ENCODE data around the gene ARHGAP27. TPM values are rescaled to one million over a fixed set of nuclear protein-coding genes. Genes with fewer than 3 reads are reported as not detected.

ARHGAP27 gene
- total and polyA plus RNA-seq, 2 donors: 23.1 to 73.8 TPM

DNA sequence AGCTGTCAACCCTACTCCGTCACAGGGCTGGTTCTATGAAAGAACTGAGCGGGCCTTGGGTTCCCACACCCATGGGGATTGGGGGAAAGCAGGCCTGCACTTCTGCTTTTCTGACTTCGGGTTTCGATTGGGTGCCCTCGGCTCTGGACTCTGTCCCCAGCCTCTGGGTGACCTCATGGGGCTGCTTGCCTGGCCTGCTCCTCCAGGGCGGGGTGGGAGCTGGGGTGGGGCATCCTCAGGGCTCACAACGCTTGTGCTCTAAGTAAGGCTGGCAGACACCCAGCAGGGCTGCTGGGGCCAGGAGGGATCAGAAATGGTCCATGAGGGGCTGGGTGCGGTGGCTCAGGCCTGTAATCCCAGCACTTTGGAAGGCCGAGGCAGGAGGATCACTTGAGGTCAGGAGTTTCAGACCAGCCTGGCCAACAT, 19.2 kb downstream of the ARHGAP27 start:
- no peak for DNase-seq (ENCODE audit: low read depth in 6 of 9, low spot score in 9 of 9)
- H3K4me1 ChIP-seq (ENCODE audit: control insufficient read depth in 2 of 2, insufficient read depth in 2 of 2, low read length in 2 of 2): peaks cover 27 to 50% of the 10 kb centered on the region in 2 donors
- H3K4me3 ChIP-seq (ENCODE audit: low read length in 2 of 2): no peak overlapping the region
- H3K27me3 ChIP-seq (ENCODE audit: control insufficient read depth in 2 of 2, insufficient read depth in 1 of 2, low read length in 1 of 2): no peaks in the 10 kb centered on the region
- 87% methylated on average over 9 of the region's 9 CpGs for WGBS
- H3K9me3 ChIP-seq (ENCODE audit: control insufficient read depth in 2 of 2, insufficient read depth in 1 of 2, low read length in 1 of 2): no peaks in the 10 kb centered on the region
- H3K36me3 ChIP-seq (ENCODE audit: control insufficient read depth in 2 of 2, insufficient read depth in 2 of 2, low read length in 1 of 2): no peaks in the 10 kb centered on the region
- no peak overlapping the region for H3K27ac ChIP-seq (ENCODE audit: low read depth in 1 of 2, low read length in 1 of 2)

- H3K9me3 ChIP-seq (ENCODE audit: control insufficient read depth in 2 of 2, insufficient read depth in 1 of 2, low read length in 1 of 2): no peaks in the 10 kb centered on the region
- no peaks in the 10 kb centered on the region for H3K27me3 ChIP-seq (ENCODE audit: control insufficient read depth in 2 of 2, insufficient read depth in 1 of 2, low read length in 1 of 2)
- H3K4me1 ChIP-seq (ENCODE audit: control insufficient read depth in 2 of 2, insufficient read depth in 2 of 2, low read length in 2 of 2): peaks cover 36 to 68% of the 10 kb centered on the region in 2 donors
- no peak for DNase-seq (ENCODE audit: low read depth in 6 of 9, low spot score in 9 of 9)
- peak overlapping the region in 1 of 2 donors; percentile 44 for H3K27ac ChIP-seq (ENCODE audit: low read depth in 1 of 2, low read length in 1 of 2)
- peaks cover 0 to 5% of the 10 kb centered on the region in 2 donors for H3K36me3 ChIP-seq (ENCODE audit: control insufficient read depth in 2 of 2, insufficient read depth in 2 of 2, low read length in 1 of 2)
- 98% methylated on average over 5 of the region's 5 CpGs for WGBS
- H3K4me3 ChIP-seq (ENCODE audit: low read length in 2 of 2): no peak overlapping the region
Observed at GRCh38 chr17:45411348-45412105, 21.1 kb downstream of the ARHGAP27 start.

DNA sequence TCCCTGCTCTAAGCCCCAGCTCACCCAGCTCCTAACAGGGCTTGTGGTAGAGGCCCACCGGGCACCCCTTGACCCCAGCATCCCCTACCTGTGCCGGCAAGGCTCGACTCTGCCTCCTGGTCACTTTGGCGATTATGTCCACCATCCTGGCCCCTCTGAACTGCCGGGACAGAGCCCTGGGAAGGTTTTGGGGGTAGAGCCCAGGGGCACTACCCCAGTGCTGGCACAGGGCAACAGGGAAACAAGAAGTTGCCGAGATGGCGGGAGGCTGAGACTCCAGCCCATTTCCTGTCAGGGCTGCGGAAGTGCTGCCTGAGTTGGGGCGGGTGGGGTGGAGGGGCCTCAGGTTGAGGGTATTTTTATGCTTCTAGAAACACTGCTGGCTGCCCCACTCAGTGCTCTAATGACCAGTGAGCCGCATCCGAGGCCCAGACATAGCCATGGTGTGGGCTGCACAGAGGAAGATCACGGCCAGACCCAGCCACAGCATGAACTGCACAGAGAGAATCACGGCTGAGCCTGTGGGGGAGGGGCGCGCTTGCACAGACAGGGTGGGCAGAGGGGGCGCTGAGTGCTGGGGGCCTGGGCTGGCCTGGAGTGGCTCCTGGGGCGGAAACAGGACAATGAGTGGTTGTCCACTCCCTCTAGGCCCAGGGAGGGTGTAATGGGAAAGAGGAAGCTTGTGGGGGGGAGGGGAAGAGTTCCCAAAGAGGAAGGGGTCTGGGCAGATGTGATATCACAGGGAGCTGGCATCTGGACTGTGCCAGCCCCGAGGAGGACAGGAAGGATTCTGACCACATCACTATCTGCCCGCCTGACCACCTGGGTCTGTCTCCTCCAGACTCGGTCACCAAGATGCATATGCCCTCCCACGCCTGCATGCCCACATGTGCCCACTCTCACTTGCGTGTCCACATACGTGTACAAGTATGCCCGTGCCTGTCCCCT, 22.3 kb downstream of the ARHGAP27 start:
- peaks cover 8 to 12% of the 10 kb centered on the region in 2 donors for H3K36me3 ChIP-seq (ENCODE audit: control insufficient read depth in 2 of 2, insufficient read depth in 2 of 2, low read length in 1 of 2)
- peaks cover 0 to 2% of the 10 kb centered on the region in 2 donors for H3K9me3 ChIP-seq (ENCODE audit: control insufficient read depth in 2 of 2, insufficient read depth in 1 of 2, low read length in 1 of 2)
- peak overlapping the region; percentile 89 to 97 for H3K27ac ChIP-seq (ENCODE audit: low read depth in 1 of 2, low read length in 1 of 2)
- H3K27me3 ChIP-seq (ENCODE audit: control insufficient read depth in 2 of 2, insufficient read depth in 1 of 2, low read length in 1 of 2): no peaks in the 10 kb centered on the region
- peaks cover 36 to 68% of the 10 kb centered on the region in 2 donors for H3K4me1 ChIP-seq (ENCODE audit: control insufficient read depth in 2 of 2, insufficient read depth in 2 of 2, low read length in 2 of 2)
- 25% methylated on average over 24 of the region's 24 CpGs for WGBS
- peak overlapping the region; percentile 72 to 79 for H3K4me3 ChIP-seq (ENCODE audit: low read length in 2 of 2)
- DNase-seq (ENCODE audit: low read depth in 6 of 9, low spot score in 9 of 9): peak in 3 of 9 donors; percentile 57 to 81 (median 66)

DNA sequence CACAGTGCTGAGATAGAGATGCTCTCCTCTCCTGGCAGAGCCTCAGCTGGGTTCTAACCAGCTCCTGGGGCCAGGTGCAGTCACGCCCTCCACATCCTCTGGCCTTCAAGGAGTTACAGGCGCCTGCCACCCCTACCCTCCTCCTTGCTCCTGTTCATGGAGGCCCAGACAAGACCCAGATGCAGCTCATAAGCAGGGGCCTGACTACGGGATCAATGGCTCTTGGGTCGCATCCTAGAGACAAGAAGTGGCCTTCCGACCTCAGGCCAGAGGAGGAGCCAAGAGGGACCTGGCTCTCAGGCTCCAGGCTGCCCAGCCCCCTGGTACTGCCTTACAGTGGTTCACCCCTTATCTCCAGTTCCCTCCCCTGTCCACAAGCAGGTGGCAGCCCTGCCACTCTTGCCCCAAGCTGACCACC, 23.0 kb downstream of the ARHGAP27 start:
- peak in 2 of 9 donors; percentile 55 to 70 for DNase-seq (ENCODE audit: low read depth in 6 of 9, low spot score in 9 of 9)
- peaks cover 16 to 19% of the 10 kb centered on the region in 2 donors for H3K36me3 ChIP-seq (ENCODE audit: control insufficient read depth in 2 of 2, insufficient read depth in 2 of 2, low read length in 1 of 2)
- WGBS: 13% methylated on average over 5 of the region's 5 CpGs
- peaks cover 0 to 2% of the 10 kb centered on the region in 2 donors for H3K9me3 ChIP-seq (ENCODE audit: control insufficient read depth in 2 of 2, insufficient read depth in 1 of 2, low read length in 1 of 2)
- H3K27me3 ChIP-seq (ENCODE audit: control insufficient read depth in 2 of 2, insufficient read depth in 1 of 2, low read length in 1 of 2): no peaks in the 10 kb centered on the region
- H3K4me1 ChIP-seq (ENCODE audit: control insufficient read depth in 2 of 2, insufficient read depth in 2 of 2, low read length in 2 of 2): peaks cover 36 to 64% of the 10 kb centered on the region in 2 donors
- H3K27ac ChIP-seq (ENCODE audit: low read depth in 1 of 2, low read length in 1 of 2): peak overlapping the region; percentile 89 to 97
- H3K4me3 ChIP-seq (ENCODE audit: low read length in 2 of 2): peak overlapping the region; percentile 72 to 79

DNA sequence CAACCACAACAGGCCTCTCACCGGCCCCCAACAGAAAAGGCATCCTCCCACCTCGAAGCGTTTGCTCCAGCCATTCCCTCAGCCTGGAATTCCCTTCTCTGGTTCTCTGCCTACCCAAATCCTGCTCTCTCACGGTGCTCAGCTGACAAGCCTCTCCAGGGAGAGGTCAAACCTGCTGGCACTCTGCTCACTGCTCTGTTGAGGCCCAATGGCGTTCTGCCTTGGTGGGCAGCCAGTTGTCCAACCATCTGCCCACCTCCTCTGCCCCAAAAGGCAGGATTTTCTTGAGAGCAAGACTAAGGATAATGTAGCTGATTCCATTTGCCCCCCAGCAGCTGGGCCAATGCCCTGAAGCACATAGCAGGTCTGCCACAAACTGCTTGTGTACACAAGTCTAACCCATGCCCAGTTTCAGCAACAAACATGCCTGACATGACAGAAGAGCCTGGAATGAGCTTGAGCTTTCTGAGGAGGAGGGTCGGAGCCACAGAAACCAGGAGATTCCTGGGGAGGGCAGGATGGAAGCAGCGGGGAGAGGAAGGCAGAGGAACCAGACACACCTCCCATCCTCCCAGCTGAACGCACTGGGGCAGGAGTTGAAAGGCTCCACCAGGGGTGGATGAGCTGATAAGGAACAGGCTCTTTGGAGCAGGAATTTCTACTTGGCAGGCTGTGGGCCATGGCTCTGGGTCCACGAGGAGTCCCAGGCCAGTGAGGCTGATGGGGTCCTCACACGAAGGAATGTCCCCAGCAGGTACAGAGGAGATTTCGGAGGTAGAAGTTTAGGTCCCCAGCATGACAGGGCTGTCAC, 23.9 kb downstream of the ARHGAP27 start:
- Histone ChIP-seq H3K27me3 (ENCODE audit: control insufficient read depth in 2 of 2, insufficient read depth in 1 of 2, low read length in 1 of 2) (no peaks in the 10 kb centered on the region), H3K27ac (ENCODE audit: low read depth in 1 of 2, low read length in 1 of 2) (peak overlapping the region; percentile 89 to 97), H3K36me3 (ENCODE audit: control insufficient read depth in 2 of 2, insufficient read depth in 2 of 2, low read length in 1 of 2) (peaks cover 24 to 28% of the 10 kb centered on the region in 2 donors), H3K9me3 (ENCODE audit: control insufficient read depth in 2 of 2, insufficient read depth in 1 of 2, low read length in 1 of 2) (peaks cover 0 to 2% of the 10 kb centered on the region in 2 donors), H3K4me3 (ENCODE audit: low read length in 2 of 2) (peak overlapping the region; percentile 72 to 79), H3K4me1 (ENCODE audit: control insufficient read depth in 2 of 2, insufficient read depth in 2 of 2, low read length in 2 of 2) (peaks cover 36 to 64% of the 10 kb centered on the region in 2 donors)
- no peak for DNase-seq (ENCODE audit: low read depth in 6 of 9, low spot score in 9 of 9)
- 37% methylated on average over 11 of the region's 11 CpGs for WGBS

DNA sequence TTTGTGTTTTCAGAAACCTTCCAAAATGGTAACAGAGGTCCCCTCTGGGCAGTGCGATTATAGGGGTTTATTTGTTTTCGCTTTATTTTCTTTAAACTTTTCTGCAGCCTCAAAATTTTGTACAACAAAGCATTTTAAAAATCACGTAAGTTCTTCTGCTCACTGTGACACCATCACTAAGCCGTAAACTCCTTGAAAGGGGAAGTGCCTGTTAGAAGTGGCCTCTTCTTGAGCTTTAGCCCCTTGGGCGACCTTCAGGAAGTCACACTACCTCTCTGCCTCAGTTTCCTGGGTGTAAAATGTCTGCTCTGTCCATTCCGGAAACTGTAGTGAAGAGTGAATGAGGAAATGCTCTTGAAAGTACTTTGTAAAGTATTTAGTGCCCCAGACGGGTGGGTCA, 26.6 kb downstream of the ARHGAP27 start:
- 94% methylated on average over 7 of the region's 7 CpGs for WGBS
- no peak for DNase-seq (ENCODE audit: low read depth in 6 of 9, low spot score in 9 of 9)
- H3K4me3 ChIP-seq (ENCODE audit: low read length in 2 of 2): no peak overlapping the region
- peaks cover 51 to 55% of the 10 kb centered on the region in 2 donors for H3K36me3 ChIP-seq (ENCODE audit: control insufficient read depth in 2 of 2, insufficient read depth in 2 of 2, low read length in 1 of 2)
- H3K4me1 ChIP-seq (ENCODE audit: control insufficient read depth in 2 of 2, insufficient read depth in 2 of 2, low read length in 2 of 2): peaks cover 24 to 44% of the 10 kb centered on the region in 2 donors
- no peak overlapping the region for H3K27ac ChIP-seq (ENCODE audit: low read depth in 1 of 2, low read length in 1 of 2)
- peaks cover 0 to 2% of the 10 kb centered on the region in 2 donors for H3K9me3 ChIP-seq (ENCODE audit: control insufficient read depth in 2 of 2, insufficient read depth in 1 of 2, low read length in 1 of 2)
- H3K27me3 ChIP-seq (ENCODE audit: control insufficient read depth in 2 of 2, insufficient read depth in 1 of 2, low read length in 1 of 2): no peaks in the 10 kb centered on the region

GRCh38 chr17:45405250-45406086, 27.2 kb downstream of the ARHGAP27 start:
- H3K4me1 ChIP-seq (ENCODE audit: control insufficient read depth in 2 of 2, insufficient read depth in 2 of 2, low read length in 2 of 2): peaks cover 19 to 38% of the 10 kb centered on the region in 2 donors
- H3K27ac ChIP-seq (ENCODE audit: low read depth in 1 of 2, low read length in 1 of 2): no peak overlapping the region
- no peak for DNase-seq (ENCODE audit: low read depth in 6 of 9, low spot score in 9 of 9)

DNA sequence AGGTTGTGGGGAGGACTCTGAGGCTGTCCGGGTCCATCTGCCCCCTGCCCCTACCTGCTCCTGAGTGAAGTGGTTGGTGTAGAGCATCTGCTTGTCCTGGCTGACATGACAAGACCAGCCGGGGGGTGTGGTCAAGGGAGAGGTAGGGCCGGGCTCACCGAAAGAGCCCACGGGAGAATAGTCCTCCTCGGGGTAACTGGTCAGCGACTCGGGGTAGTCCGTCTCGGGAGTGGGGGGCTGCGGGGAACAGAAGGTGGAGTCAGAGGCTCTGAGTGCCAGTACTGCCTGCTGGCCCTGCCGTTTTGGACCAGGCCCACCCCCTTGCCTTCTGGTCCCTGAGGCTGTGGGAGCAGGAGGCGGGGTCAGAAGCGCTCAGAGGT, 27.8 kb downstream of the ARHGAP27 start:
- 97% methylated on average over 14 of the region's 14 CpGs for WGBS
- Histone ChIP-seq H3K27ac (ENCODE audit: low read depth in 1 of 2, low read length in 1 of 2) (no peak overlapping the region), H3K36me3 (ENCODE audit: control insufficient read depth in 2 of 2, insufficient read depth in 2 of 2, low read length in 1 of 2) (peaks cover 63 to 65% of the 10 kb centered on the region in 2 donors), H3K9me3 (ENCODE audit: control insufficient read depth in 2 of 2, insufficient read depth in 1 of 2, low read length in 1 of 2) (peaks cover 0 to 2% of the 10 kb centered on the region in 2 donors), H3K4me1 (ENCODE audit: control insufficient read depth in 2 of 2, insufficient read depth in 2 of 2, low read length in 2 of 2) (peaks cover 17 to 32% of the 10 kb centered on the region in 2 donors), H3K27me3 (ENCODE audit: control insufficient read depth in 2 of 2, insufficient read depth in 1 of 2, low read length in 1 of 2) (no peaks in the 10 kb centered on the region), H3K4me3 (ENCODE audit: low read length in 2 of 2) (no peak overlapping the region)
- DNase-seq (ENCODE audit: low read depth in 6 of 9, low spot score in 9 of 9): no peak

More at GRCh38 chr17:45405250-45406086, 27.2 kb downstream of the ARHGAP27 start:
- Histone ChIP-seq H3K27me3 (ENCODE audit: control insufficient read depth in 2 of 2, insufficient read depth in 1 of 2, low read length in 1 of 2) (no peaks in the 10 kb centered on the region), H3K9me3 (ENCODE audit: control insufficient read depth in 2 of 2, insufficient read depth in 1 of 2, low read length in 1 of 2) (peaks cover 0 to 2% of the 10 kb centered on the region in 2 donors), H3K4me3 (ENCODE audit: low read length in 2 of 2) (no peak overlapping the region), H3K36me3 (ENCODE audit: control insufficient read depth in 2 of 2, insufficient read depth in 2 of 2, low read length in 1 of 2) (peaks cover 57 to 59% of the 10 kb centered on the region in 2 donors)
- WGBS: 95% methylated on average over 48 of the region's 48 CpGs

Measured in thymus (tissue), 11 donors.